Stimulated activated CD4-positive, alpha-beta T cell treated with anti-CD3 and anti-CD28 coated beads, TNF-alpha, amount 100 ng/mL, for 1 hour (primary cell): ENCODE data around the gene C14orf132.
"Not testable (repeated sequence)": the region's sequence is repeated elsewhere in the genome, so short reads cannot be mapped to it uniquely, and the experiment has no call there.

Source experiments
- DNase-seq, 3 donors: peaks; one replicate each; pipeline ENCODE4 v3.0.0-alpha.2; 2020; ENCODE audit warnings: low read depth in 3 of 3, low spot score in 1 of 3

C14orf132 gene

DNA sequence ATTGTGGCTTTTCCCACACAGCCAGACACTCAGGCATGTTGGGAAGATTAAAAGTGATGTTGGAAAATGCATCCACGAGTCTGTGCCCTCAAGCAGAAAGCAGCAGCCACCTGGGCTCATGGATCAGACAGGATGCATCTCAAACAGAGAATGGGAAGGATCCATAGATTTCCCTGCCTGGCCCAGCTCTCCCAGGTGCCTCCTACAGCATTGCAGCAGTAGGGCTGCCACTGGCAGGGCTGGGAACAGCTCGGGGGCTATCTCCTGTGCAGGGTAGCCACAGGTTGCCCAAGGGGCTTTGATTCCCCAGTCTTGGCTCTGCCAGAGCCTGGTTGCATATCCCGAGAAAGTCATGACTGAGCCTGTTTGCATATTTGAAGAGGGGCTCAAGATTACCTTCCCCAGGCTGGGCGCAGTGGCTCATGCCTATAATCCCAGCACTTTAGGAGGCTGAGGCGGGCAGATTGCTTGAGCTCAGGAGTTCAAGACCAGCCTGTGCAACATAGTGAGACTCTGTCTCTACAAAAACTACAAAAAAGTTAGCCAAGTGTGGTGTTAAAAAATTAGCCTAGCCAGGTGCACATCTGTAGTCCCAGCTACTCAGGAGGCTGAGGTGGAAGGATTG, 19.5 kb downstream of the C14orf132 start:
- no peak for DNase-seq

DNA sequence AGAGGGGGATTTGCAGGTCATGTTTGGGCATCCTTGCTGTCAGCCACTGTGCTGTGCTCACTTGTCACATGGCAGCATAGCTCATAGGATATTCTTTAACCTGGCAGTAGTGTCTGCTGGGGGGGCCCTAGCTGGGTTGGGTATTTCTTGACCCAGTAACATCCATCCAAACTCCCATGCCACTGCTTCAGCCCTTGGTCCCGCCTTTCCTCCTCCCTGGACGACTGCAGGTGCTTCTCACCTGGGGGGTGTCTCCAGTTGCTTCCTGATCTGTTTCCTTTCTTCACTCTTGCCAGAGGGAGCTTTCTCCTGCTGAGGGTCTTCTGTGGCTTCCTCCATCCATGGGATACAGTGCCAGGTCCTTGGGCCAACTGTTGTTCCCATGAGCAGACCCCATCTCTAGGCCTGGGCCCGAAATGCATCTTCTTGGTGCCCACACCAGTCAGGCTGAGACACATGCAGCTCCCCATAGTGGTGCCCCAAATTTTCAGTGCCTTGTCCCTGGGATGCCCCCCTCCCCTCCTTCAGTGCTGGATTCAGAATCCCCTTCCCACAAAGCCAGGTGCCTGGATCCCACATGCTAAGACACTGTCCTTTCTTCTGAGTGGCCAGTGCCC, 20.5 kb downstream of the C14orf132 start:
- DNase-seq, result no peak

DNA sequence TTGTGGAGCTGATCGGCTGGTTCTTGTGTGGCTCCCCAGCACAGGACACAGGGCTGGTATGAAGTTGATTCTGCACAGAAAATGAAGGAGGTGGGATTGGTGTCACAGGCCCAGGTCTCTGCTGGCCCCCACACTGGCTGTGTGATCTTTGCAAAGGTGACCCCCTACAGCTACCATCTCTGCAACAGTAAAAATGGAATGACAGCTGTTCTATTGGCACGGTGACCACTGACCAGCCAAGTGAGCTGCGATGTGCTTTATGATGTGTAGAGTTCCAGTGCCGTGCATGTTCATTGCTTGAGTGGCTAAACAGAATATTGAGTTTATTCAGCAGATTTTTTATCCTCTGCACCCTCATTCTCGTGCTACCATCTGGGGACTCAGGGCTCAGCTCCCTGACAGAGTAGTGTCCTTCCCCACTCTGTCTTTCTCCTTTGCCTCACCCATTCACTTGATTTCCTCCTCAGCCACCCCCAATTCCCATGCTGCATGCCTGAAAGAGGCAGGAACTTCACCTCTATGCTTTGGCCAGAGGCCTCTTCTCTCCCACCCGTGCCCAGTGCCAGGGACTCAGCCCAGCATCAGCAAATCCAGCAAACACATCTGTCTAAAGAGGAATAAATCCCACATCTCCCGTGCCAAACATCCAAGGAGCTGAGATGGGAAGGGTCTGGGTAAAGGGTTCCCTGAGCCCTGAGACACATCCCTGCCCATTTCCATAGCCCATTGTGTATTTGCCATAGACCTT, 21.2 kb downstream of the C14orf132 start:
- DNase-seq, result no peak

DNA sequence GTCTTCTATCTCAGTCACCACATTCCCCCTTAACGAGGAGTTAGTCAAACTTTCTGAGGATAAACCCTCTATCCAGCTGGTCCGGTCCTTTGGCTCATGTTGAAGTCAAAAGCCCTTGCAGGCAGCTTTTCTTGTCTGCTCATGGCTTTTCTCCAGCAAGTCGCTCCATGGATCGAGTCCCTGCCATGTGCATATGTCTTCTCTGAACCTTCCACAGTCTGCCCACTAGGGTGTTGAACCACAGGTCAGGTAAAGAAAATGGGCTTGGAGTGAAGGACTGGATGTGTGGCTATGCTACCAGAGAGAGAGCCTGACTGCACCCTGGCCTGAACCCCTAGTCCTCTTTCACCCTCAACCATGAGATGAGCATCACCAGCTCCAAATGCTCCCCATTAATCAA, 22.8 kb downstream of the C14orf132 start:
- no peak for DNase-seq

DNA sequence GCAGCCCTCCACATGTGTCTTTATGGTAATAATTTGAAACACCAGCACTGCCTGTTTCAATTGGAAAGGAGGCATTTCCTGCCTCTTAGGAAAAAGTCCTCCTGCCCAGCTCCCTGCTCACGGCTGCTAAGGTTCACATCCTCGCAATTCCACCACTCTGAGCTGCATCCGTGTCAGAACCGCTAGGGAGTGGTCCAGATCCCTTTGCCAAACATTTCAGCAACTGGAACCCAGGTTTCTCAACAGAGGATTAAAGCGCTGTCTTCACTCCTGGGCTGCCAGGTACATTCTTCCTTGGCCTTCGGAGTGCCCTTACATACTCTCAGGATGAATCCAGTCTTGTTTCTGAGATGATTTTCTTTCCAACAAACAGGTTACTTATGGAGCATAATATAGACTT, 23.3 kb downstream of the C14orf132 start:
- no peak for DNase-seq

DNA sequence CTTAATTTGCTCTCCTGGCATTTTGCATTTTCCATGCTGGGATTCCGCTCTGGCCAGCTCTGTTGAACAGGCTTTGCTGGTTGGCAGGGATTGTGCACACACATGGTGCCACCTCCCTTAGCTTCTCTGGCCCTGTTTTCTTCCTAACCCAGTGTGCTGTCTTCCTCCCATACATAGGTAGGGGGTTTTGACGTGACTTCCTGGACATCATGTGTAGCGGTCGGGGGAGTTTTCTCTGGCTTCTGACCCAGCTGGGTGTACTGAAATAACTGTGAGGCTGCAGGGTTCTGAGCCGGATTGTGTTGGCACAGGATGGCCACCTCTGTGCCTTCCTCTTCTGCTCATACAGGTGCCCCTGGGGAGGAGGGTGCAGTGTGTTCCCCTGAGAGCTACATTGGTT, 25.7 kb downstream of the C14orf132 start:
- no peak for DNase-seq

DNA sequence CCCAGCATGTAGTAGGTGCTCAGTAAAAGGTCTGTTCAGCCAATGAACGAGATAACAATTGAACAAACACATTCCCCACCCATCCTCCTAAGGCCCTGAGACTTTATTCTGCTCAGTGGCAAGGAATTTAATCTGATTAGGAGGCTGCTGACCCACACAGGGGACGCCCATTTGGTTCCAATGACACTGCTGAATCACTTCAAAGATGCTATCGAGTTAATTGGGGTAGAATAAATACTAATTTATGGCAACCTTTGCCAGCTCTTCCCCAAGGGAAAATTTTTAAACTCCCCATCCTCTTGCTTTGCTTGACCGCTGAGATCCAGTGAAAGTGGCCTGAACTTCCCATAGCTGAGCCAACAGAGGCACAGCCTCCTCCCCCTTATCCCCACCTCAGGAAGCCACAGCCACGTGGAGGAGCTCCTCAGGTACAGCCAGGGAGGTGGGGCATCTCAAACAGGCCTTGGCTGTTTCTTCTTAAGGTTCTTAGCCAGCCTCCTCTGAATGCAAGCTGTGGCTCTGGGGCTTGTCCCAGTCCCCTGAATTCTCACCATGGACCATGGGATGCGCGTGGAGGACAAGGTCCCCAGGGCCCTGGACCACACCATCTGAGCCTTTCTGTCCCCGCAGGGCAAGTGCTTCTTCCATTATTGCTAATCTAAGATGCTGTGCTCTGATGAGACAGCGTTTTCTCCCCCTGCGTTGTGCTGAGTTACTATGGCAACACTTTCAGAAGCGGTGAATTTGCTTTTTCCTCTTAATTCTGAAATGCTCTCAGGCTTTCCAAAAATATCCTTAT, 26.7 kb downstream of the C14orf132 start:
- DNase-seq, result no peak

DNA sequence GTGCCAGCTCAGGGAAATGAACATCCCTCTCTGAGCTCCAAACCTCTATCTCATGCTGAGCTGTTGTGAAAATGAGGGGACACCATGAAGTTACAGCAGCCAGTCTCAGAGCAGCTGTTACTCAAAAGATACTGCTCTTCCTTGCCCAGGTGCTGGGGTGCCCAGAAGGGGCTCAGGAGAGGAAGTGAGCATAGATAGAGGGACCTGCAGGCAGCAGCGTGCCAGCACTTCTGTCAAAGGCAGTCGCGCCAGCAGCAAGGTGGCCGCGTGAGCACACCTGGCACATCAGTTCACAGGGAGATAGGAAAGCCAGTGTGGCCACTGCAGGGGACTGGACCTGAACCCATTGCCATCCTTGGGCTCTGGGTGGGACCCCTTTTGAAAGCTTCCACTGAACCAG, 27.8 kb downstream of the C14orf132 start:
- DNase-seq, result no peak

DNA sequence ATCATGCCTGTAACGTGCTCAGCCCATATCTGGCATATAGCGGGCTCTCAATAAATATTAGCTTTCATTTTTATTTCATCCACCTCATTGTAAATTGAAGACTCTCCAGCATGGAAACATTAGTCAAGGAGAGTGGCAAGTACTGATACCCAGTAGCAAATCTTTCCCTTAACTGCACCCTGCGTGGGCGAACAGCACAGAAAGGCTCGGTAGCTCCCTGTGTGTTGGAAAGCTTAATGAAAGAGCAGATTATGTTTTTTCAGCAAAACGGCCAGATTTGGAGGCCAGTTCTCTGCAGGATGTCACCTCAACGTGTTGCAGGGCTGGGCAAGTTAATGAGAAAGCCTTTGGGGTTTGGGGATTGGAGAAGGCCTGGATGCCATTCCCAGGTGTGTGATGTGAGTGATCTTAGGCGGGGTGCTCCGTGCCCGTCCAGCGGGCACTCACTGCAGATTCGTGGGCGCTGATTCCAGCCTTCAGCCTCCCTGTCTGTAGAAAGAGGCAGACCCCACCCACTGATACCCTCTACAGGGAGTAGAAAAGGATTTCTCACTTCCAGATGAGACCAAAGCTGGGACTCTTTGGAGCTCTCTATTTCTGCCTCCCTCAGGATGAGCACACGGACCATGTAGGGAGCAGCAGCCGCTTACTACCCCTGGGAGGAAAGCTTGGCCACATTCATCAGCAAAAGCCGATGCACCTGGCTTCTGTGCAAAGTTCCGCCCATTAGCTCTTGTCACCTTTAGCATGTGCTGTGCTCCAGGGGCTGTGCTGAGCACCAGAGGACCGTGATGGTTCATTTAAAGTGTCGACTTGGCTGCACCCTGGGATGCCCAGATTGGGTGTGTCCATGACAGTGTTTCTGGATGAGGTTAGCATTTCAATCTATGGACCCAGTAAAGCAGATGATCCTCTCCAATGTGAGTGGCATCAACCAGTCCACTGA, 29.1 kb downstream of the C14orf132 start:
- DNase-seq, result no peak

DNA sequence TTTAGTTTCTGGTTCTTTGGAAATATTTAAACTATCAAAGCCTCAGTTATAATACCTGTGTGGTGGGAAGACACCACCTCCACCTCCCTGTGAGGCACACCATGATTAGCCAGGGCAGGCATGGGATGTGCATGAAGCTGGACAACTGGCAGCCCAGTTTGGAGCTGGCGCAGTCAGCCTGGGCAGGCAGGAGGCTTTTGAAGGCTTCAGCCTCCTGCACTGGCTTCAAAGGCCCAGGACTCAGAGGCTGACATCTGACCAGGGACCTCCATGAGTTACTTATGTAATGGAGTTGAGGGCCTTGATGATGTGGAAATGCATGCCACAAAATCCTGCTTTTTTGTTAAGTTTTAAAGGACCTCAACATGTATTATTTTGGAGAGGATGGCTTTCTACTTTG, 30.3 kb downstream of the C14orf132 start:
- DNase-seq, result no peak

DNA sequence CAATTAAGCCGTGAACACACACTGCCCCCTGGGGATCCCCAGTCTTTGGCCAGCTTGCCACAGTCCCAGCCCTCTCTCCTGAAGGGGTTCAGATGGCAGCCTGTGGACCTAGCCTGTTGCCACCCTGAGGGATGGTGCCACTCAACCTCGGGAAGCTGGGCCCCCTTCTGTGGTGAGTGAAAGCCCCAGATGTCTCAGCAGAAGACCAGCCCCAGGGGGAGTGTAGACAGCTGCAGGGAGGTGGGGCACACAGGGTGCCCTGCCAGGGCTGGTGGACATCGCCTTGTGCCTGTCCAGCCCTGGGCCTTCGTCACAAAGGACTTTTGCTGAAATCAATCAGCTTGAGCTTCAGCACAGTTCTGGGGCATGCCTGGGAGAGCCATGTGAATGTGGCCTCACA, 32.4 kb downstream of the C14orf132 start:
- no peak for DNase-seq

DNA sequence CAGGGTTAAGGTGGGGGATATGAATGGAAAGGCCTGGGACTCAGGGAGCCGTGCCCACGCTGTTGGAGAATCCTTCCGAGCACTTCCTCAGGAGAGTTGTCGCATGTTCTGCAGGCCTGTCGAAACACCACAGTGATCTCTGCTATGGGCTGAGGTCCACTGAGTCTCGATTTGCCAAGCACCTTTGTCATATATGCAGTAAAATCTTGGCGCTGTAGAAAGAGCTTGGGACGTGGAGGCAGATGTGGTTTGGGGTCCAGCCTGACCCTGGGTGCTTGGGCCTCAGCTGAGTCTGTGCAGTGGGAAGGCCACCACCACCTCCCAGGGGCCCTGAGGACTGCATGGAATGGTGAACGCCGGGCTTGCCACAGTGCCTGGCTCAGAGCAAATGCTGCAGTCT, 32.9 kb downstream of the C14orf132 start:
- no peak for DNase-seq

DNA sequence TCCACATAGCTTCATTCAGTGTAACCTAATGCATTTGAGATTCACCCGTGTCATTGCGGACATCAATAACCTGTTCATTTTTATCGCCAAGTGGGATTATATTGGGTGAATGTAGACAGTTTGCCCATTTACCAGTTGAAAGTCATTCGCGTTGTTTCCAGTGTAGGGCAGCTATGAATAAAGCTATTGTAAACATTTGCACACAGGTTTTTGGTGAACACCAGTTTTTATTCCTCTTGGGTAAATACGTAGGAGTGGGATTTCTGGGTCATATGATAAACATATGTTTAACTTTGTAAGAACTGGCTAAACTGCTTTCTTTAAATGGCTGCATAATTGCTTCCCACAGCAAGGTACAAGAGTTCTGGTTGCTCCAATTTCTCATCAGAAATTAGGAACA, 33.6 kb downstream of the C14orf132 start:
- no peak for DNase-seq

DNA sequence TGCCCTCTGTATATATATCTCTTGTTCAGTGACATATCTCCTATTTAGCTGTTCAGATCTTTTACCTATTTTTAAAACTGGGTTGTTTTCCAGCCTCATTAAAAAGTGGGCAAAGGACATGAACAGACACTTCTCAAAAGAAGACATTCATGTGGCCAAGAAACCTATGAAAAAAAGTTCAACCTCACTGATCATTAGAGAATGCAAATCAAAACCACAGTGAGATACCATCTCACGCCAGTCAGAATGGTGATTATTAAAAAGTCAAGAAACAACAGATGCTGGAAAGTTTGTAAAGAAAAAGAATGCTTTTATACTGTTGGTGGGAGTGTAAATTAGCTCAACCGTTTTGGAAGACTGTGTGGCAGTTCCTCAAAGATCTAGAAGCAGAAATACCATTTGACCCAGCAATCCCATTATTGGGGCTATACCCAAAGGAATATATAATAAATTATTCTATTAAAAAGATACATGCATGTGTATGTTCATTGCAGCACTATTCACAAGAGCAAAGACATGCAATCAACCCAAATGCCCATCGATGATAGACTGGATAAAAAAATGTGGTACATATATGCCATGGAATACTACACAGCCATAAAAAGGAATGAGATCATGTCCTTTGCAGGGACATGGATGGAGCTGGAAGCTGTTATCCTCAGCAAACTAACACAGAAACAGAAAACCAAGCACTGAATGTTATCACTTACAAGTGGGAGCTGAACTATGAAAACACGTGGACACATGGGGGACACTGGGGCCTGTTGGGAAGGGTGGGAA, 34.3 kb downstream of the C14orf132 start:
- not testable (repeated sequence) for DNase-seq

DNA sequence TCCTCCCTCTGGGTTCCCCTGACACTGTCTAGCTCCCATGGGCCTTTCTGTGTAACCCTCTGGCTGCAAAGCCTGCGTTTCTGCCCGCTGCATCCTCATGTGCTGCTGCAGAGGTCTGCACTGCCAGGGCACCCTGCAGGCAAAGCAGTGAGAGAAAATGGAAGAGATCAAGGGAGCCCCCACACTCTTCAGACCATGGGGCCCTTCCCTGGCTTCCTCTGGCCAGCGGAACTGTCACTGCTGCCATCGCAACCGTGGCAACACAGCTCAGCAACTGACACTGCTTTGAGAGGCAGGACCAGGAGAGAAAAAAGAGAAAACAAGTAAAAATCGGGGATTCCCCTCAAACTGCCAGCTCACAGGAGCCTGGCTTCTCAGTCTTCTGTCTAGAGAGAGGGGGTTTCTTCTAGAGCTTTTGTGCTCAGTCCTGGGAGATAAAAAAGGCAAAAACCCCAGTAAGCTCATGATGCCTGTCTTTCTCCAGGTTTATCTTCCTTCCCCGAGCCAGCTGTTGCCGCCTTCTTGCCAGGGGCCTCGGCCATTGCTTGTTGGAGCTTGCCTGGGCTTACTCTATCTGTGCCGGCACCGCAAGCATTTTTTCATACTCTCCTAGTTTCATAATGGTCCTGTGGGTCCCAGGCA, 38.9 kb downstream of the C14orf132 start:
- no peak for DNase-seq

DNA sequence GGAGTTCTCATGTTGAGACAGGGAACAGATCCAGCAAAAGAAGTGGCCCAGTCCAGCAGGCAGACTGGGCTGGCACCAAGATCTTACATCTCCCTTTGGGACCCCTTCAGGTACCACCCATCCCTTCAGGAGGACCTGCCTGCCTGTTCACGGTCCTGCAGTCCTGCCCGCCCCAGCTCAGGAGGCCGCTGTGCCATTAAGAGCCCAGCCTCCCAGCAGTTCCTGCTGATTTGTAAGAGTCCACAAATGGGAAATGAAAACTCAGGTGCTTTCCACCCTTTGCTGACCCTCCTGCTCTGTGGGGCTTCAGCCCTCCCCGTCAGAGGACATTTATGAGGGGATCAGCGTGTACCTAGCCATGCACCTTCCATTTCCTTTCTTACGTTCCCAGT, 39.5 kb downstream of the C14orf132 start:
- no peak for DNase-seq

DNA sequence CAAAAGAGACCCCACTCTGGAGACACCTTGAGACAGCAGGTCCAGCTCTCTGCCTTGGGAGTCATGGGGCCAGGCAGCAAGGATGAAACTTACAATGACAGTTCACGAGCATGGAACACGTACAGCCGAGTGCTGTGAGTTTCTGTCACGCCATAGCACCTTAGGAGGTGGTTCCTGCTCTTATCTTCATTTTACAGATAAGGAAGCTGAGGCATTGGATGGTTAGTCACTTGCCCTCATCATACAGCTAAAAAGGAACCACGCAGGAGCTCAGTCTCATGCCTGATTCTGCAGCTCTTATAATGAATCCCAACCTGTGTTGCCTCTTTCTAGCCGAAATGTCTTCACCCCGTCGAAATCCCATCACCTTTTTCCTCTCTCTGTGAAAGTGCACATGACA, 39.9 kb downstream of the C14orf132 start:
- DNase-seq, result no peak

DNA sequence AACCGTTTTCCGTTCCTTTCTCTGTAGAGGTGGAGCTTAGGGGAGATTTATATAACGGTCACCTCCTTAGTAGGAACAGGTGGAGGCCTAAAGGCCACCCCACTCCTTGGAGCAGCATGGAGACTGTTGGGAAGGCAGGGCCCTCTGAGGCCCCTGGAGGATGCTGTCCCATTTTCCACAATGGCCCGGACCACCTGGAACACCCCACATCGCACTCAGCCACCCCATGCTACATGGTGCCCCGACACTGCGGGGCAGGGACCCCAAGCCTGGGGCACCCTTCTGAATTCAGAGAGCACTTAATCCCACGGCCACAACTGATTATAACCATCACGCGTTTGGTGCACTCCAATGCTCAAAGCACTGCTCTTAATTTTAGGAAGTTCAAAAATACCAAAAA, 41.4 kb downstream of the C14orf132 start:
- no peak for DNase-seq

DNA sequence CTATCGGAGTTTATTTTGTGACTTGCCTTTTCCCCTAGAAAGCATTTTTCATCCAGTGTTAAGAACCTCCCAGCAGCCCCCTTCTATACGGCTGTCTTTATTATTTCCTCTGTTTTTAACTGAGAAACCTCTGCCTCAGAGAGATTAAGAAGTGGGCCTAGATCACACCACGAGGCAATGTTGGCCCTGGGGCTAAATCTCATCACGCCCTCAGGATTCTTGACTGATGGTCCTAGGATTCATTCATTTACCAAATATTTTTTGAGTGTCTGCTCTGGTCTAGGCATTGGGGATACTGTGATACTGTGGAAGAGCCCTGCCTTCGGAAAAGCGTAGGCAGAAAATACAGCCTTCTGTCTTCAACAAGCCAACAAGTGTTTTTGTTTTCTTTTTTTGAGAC, 42.1 kb downstream of the C14orf132 start:
- DNase-seq, result no peak
